ENCODE data around the gene FAM177B.

FAM177B gene

DNA sequence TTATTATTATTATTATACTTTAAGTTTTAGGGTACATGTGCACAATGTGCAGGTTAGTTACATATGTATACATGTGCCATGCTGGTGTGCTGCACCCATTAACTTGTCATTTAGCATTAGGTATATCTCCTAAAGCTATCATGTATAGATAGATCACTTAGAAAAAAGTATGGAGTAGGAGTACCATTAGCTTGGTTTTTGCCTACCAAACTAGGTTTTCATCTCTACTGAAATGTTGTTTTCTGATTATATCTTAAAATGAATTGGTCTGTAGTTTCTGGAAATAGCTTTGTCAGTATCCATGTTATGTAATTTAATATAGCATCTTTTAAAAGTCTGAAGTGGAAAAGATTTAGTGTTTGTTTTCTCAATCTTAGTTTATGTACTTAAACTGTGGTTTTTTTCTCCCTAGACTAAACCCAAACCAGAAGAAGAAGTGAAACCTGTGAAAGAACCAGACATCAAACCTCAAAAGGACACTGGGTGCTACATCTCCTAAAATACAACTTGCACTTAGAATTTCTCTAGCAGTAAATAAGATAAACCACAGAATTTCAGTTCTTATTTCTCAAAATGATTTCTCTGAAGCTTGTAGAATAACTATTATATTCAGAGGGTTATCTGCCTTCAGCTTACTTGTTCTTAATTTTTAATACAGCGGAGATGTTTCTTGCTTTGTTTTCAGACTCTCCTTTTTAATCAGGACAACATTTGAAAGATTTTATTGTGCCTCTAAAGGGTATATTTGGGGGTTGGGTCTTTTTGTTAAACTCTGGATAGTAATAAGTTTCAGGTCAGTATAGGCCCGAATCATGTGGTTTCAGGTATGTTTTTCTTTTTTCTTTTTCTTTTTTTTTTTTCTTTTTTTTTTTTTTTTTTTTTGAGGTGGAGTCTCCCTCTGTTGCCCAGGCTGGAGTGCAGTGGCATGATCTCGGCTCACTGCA, 4.5 kb upstream of the FAM177B start:
- TF ChIP-seq MAX (IDR thresholded peaks at IDR 0.05): no peak
- TF ChIP-seq RAD21 (IDR thresholded peaks at IDR 0.05; ENCODE audit: low read depth): no peak

GRCh38 chr1:222734740-222735139, 2.3 kb upstream of the FAM177B start:
- TF ChIP-seq FOXM1 (IDR thresholded peaks at IDR 0.05; ENCODE audit: borderline replicate concordance, low read depth): no peak
- no peak for TF ChIP-seq NFIC (IDR thresholded peaks at IDR 0.05)
- no peak for TF ChIP-seq ZBTB7A (IDR thresholded peaks at IDR 0.05; ENCODE audit: low read depth)
- TF ChIP-seq TCF12 (IDR thresholded peaks at IDR 0.05; ENCODE audit: low read depth): no peak
- TF ChIP-seq, protein P1, sequence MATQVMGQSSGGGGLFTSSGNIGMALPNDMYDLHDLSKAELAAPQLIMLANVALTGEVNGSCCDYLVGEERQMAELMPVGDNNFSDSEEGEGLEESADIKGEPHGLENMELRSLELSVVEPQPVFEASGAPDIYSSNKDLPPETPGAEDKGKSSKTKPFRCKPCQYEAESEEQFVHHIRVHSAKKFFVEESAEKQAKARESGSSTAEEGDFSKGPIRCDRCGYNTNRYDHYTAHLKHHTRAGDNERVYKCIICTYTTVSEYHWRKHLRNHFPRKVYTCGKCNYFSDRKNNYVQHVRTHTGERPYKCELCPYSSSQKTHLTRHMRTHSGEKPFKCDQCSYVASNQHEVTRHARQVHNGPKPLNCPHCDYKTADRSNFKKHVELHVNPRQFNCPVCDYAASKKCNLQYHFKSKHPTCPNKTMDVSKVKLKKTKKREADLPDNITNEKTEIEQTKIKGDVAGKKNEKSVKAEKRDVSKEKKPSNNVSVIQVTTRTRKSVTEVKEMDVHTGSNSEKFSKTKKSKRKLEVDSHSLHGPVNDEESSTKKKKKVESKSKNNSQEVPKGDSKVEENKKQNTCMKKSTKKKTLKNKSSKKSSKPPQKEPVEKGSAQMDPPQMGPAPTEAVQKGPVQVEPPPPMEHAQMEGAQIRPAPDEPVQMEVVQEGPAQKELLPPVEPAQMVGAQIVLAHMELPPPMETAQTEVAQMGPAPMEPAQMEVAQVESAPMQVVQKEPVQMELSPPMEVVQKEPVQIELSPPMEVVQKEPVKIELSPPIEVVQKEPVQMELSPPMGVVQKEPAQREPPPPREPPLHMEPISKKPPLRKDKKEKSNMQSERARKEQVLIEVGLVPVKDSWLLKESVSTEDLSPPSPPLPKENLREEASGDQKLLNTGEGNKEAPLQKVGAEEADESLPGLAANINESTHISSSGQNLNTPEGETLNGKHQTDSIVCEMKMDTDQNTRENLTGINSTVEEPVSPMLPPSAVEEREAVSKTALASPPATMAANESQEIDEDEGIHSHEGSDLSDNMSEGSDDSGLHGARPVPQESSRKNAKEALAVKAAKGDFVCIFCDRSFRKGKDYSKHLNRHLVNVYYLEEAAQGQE (IDR thresholded peaks at IDR 0.05; ENCODE audit: low read depth): no peak
- TF ChIP-seq RAD21 (IDR thresholded peaks at IDR 0.05; ENCODE audit: low read depth): no peak
- no peak for TF ChIP-seq EGR1 (IDR thresholded peaks at IDR 0.05)
- no peak for TF ChIP-seq TAF1 (IDR thresholded peaks at IDR 0.05; ENCODE audit: low read depth)
- no peak for TF ChIP-seq CEBPB (IDR thresholded peaks at IDR 0.05)
- no peak for TF ChIP-seq EP300 (IDR thresholded peaks at IDR 0.05; ENCODE audit: borderline replicate concordance)
- TF ChIP-seq TEAD4 (IDR thresholded peaks at IDR 0.05): no peak

DNA sequence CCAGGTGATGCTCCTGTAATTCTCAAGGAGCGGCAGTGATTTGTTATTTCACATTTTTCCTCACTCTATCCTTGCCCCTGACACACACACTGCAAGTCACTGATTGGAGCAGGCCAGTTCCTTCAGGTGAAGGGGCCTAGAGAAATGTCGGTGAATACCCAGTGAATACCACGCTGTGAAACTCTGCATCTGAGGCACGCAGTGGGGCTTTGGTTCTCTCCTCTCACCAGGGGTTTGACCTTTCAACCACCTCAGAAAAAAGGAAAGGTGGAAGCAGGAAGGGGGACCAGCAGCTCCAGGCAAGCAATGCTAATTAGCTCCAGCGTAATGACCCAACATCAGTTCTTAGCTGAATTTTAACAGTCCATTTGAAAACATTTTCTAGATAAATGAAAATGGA, 532 bp upstream of the FAM177B start:
- no peak for TF ChIP-seq NFIC (IDR thresholded peaks at IDR 0.05)
- TF ChIP-seq, protein P2, sequence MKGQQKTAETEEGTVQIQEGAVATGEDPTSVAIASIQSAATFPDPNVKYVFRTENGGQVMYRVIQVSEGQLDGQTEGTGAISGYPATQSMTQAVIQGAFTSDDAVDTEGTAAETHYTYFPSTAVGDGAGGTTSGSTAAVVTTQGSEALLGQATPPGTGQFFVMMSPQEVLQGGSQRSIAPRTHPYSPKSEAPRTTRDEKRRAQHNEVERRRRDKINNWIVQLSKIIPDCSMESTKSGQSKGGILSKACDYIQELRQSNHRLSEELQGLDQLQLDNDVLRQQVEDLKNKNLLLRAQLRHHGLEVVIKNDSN (IDR thresholded peaks at IDR 0.05): no peak
- no peak for TF ChIP-seq ZBTB7A (IDR thresholded peaks at IDR 0.05; ENCODE audit: low read depth)
- TF ChIP-seq EP300 (IDR thresholded peaks at IDR 0.05; ENCODE audit: borderline replicate concordance): no peak
- no peak for TF ChIP-seq TEAD4 (IDR thresholded peaks at IDR 0.05)
- TF ChIP-seq CEBPB (IDR thresholded peaks at IDR 0.05): no peak
- no peak for TF ChIP-seq MAX (IDR thresholded peaks at IDR 0.05)
- TF ChIP-seq CREB1 (IDR thresholded peaks at IDR 0.05; ENCODE audit: low read depth): no peak
- no peak for TF ChIP-seq FOXM1 (IDR thresholded peaks at IDR 0.05; ENCODE audit: borderline replicate concordance, low read depth)
- TF ChIP-seq, protein P1 (IDR thresholded peaks at IDR 0.05; ENCODE audit: low read depth): no peak
- TF ChIP-seq YY1 (IDR thresholded peaks at IDR 0.05; ENCODE audit: low read depth): no peak
- no peak for TF ChIP-seq TAF1 (IDR thresholded peaks at IDR 0.05; ENCODE audit: low read depth)
- TF ChIP-seq TCF12 (IDR thresholded peaks at IDR 0.05; ENCODE audit: low read depth): no peak
- no peak for TF ChIP-seq EGR1 (IDR thresholded peaks at IDR 0.05)

GRCh38 chr1:222739465-222739864, 2.5 kb downstream of the FAM177B start:
- TF ChIP-seq RAD21 (IDR thresholded peaks at IDR 0.05; ENCODE audit: low read depth) (no peak), ZBTB7A (IDR thresholded peaks at IDR 0.05; ENCODE audit: low read depth) (no peak), TCF12 (IDR thresholded peaks at IDR 0.05; ENCODE audit: low read depth) (no peak), EGR1 (IDR thresholded peaks at IDR 0.05) (no peak), YY1 (IDR thresholded peaks at IDR 0.05; ENCODE audit: low read depth) (no peak), CREB1 (IDR thresholded peaks at IDR 0.05; ENCODE audit: low read depth) (no peak), CEBPB (IDR thresholded peaks at IDR 0.05) (no peak), NFIC (IDR thresholded peaks at IDR 0.05) (no peak), TEAD4 (IDR thresholded peaks at IDR 0.05) (no peak), EP300 (IDR thresholded peaks at IDR 0.05; ENCODE audit: borderline replicate concordance) (no peak), FOXM1 (IDR thresholded peaks at IDR 0.05; ENCODE audit: borderline replicate concordance, low read depth) (no peak), MAX (IDR thresholded peaks at IDR 0.05) (no peak), TAF1 (IDR thresholded peaks at IDR 0.05; ENCODE audit: low read depth) (no peak)
- TF ChIP-seq, protein P1 (IDR thresholded peaks at IDR 0.05; ENCODE audit: low read depth): no peak
- TF ChIP-seq, protein P2 (IDR thresholded peaks at IDR 0.05): no peak
